ENCODE measurements around the gene TMEFF2. TPM values are rescaled to one million over a fixed set of nuclear protein-coding genes. Genes with fewer than 3 reads are reported as not detected.

Gene TMEFF2
- total RNA-seq, 4 donors from 2014 or later = 1.5 TPM; not detected in 3

DNA sequence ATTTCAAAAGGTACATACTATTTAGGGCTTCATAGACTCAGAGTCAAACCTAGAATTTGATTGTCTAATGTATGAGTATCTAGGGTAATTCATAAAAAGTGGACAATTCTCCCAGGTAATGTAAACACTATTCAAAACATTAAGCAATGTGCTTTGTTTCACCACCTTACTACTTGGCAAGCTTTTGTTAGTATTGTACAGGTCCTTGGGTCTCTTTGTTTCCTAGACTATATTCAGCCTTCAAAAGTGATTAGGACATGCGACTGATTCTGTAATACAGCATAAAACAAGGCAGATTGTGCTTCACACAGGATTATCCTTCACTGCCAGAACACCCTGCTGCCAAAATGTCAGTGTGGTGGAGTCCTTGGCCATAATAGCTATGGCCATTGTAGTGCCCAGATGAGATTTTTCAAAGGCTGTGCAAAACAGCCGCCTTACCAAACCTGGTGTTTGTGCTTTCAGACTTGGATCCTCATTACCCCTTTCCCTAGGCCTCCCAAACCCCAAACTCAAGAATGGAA is 257.8 kb downstream of the TMEFF2 start:
- no peak overlapping the region for H3K4me3 ChIP-seq
- H3K4me1 ChIP-seq = peaks cover 0 to 4% of the 10 kb centered on the region in 2 donors
- no peaks in the 10 kb centered on the region for H3K9me3 ChIP-seq
- H3K27me3 ChIP-seq = no peaks in the 10 kb centered on the region
- intact Hi-C loops (cut with DNase I; ENCODE audit: low total_unique reads) = no loop called here
- no peak overlapping the region for H3K27ac ChIP-seq
- no peak for TF ChIP-seq POLR2A (IDR thresholded peaks at IDR 0.05)
- DNase-seq = no peak
- H3K36me3 ChIP-seq = no peaks in the 10 kb centered on the region

DNA sequence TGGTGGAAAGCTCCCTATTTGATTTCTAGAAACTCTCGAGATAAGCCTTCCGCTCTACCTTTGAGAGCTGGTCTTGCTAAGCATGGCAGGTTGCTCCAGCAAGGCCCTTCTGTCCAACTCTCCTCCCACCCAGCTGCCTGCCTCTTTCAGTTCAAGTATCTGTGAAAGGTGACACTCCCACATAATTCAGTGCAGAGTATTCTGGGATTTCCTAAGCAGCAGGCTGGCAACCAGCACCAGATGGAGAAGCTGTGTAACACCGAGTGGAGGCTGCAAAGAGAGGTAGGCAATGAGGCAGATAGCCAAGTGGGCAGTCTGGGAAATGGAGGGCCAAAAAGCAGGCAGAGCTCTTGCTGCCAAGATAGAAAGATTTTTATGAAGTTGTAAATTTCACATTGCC is 259.5 kb downstream of the TMEFF2 start:
- no peak for DNase-seq
- Histone ChIP-seq H3K4me1 (no peaks in the 10 kb centered on the region), H3K27ac (no peak overlapping the region), H3K9me3 (no peaks in the 10 kb centered on the region), H3K4me3 (no peak overlapping the region), H3K36me3 (no peaks in the 10 kb centered on the region), H3K27me3 (no peaks in the 10 kb centered on the region)
- intact Hi-C loops (cut with DNase I; ENCODE audit: low total_unique reads) = no loop called here
- TF ChIP-seq POLR2A (IDR thresholded peaks at IDR 0.05) = no peak
- TF ChIP-seq, protein P1, sequence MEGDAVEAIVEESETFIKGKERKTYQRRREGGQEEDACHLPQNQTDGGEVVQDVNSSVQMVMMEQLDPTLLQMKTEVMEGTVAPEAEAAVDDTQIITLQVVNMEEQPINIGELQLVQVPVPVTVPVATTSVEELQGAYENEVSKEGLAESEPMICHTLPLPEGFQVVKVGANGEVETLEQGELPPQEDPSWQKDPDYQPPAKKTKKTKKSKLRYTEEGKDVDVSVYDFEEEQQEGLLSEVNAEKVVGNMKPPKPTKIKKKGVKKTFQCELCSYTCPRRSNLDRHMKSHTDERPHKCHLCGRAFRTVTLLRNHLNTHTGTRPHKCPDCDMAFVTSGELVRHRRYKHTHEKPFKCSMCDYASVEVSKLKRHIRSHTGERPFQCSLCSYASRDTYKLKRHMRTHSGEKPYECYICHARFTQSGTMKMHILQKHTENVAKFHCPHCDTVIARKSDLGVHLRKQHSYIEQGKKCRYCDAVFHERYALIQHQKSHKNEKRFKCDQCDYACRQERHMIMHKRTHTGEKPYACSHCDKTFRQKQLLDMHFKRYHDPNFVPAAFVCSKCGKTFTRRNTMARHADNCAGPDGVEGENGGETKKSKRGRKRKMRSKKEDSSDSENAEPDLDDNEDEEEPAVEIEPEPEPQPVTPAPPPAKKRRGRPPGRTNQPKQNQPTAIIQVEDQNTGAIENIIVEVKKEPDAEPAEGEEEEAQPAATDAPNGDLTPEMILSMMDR (IDR thresholded peaks at IDR 0.05) = no peak

DNA sequence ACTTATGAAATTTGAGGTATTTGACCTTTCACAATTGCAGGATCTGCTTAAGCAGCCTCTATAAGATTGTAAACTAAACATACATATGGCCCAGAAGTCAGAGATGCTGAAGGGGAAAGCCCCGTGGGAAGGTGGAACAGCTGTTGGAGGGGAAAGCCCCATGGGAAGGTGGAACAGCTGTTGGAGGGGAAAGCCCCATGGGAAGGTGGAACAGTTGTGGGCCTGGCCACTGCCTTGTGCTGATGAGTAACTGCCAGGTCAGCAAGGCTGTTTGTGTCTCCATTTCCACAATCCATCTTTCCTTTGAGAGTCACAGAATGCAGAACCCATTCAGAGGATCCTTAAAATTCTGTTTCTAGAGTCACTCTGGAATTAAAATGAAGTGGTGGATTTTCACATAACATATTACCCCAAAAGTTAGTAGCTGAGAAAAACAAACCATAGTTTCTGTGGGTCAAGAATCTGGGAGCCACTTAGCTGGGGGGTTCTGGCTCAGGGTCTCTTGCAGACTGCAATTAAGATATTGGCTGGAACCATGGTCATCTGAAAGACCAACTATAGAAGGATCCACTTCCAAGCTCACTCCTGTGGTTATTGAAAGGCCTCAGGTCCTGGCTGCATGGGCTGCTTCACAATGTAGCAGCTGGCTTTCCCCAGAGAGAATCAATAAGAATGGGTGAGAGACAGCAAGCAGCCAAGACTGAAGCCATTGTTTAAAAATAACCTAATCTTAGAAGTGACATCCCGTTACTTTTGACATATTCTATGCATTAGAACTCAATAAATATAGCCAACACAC is 261.2 kb downstream of the TMEFF2 start:
- intact Hi-C loops (cut with DNase I; ENCODE audit: low total_unique reads) = no loop called here
- DNase-seq = no peak
- Histone ChIP-seq H3K9me3 (no peaks in the 10 kb centered on the region), H3K36me3 (no peaks in the 10 kb centered on the region), H3K4me3 (no peak overlapping the region), H3K4me1 (no peaks in the 10 kb centered on the region), H3K27ac (no peak overlapping the region), H3K27me3 (no peaks in the 10 kb centered on the region)
- TF ChIP-seq POLR2A (IDR thresholded peaks at IDR 0.05) = no peak
- TF ChIP-seq, protein P1 (IDR thresholded peaks at IDR 0.05) = no peak

DNA sequence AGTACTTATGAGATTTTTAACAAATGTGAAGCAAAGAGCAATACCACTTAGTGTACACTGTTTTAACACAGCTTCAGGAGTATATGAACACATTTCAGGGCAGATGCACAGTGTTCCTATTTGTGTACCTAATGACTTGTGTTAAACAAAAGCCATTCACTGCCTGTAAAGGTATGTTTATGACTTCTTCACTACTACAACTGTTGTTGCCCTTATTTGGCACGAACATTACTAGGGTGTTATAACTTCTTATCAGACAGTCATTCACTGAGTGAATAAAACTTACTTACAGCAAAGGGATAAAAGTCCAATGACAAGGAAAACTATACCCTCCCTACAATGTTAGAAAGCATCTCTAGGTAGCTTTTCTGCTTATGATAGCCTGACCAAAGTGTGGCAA is 262.4 kb downstream of the TMEFF2 start:
- no peak overlapping the region for H3K4me3 ChIP-seq
- H3K27ac ChIP-seq = no peak overlapping the region
- intact Hi-C loops (cut with DNase I; ENCODE audit: low total_unique reads) = no loop called here
- H3K9me3 ChIP-seq = no peaks in the 10 kb centered on the region
- H3K36me3 ChIP-seq = no peaks in the 10 kb centered on the region
- peaks cover 0 to 8% of the 10 kb centered on the region in 2 donors for H3K4me1 ChIP-seq
- no peak for TF ChIP-seq POLR2A (IDR thresholded peaks at IDR 0.05)
- TF ChIP-seq, protein P1 (IDR thresholded peaks at IDR 0.05) = no peak
- DNase-seq = no peak
- H3K27me3 ChIP-seq = no peaks in the 10 kb centered on the region

DNA sequence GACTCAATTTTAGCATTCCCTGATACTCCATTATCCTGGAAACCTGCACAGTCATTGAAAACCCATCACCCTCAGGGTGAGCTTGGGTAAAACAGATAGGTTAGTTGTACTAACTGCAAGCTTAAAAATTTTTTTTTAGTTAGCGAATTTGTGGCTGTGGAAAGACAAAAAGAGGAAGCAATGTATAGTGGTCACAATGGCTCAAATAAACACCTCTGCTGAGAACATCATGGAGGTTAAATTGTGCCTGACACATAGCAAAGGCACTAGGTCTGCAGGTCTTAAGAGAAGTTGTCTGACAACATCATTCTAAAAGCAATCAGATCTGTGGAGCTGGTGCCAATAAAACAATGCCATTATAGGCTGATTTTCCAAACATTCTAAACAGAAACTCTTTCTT is 263.4 kb downstream of the TMEFF2 start:
- no peaks in the 10 kb centered on the region for H3K36me3 ChIP-seq
- TF ChIP-seq, protein P1 (IDR thresholded peaks at IDR 0.05) = no peak
- no peak for TF ChIP-seq POLR2A (IDR thresholded peaks at IDR 0.05)

More for the DNA sequence above, 263.4 kb downstream of the TMEFF2 start:
- no peak overlapping the region for H3K27ac ChIP-seq
- no peaks in the 10 kb centered on the region for H3K27me3 ChIP-seq
- H3K4me3 ChIP-seq = no peak overlapping the region
- H3K4me1 ChIP-seq = peaks cover 0 to 8% of the 10 kb centered on the region in 2 donors
- no peak for DNase-seq
- intact Hi-C loops (cut with DNase I; ENCODE audit: low total_unique reads) = no loop called here
- H3K9me3 ChIP-seq = no peaks in the 10 kb centered on the region
